KOPT-K1 (cell line): ENCODE measurements around the gene VSIG10.
A peak's percentile ranks its signal among the peaks of the same experiment; 100 is the strongest.
"Not testable (repeated sequence)": the region's sequence is repeated elsewhere in the genome, so short reads cannot be mapped to it uniquely, and the experiment has no call there.

Source experiments
- H3K27ac ChIP-seq: fragments of 200-600 bp; sonication (generic); 2 replicates; pipeline ENCODE4 v1.5.1; 2016; ENCODE audit warnings: antibody characterized with exemption, mild to moderate bottlenecking, low read depth, low read length; ENCODE audit not compliant: poor library complexity, severe bottlenecking
- H3K36me3 ChIP-seq: fragments of 200-600 bp; sonication (generic); 2 replicates; pipeline ENCODE4 v1.5.1; 2017; ENCODE audit warnings: antibody characterized with exemption, mild to moderate bottlenecking, low read length, moderate library complexity; ENCODE audit not compliant: insufficient read depth
- H3K9me3 ChIP-seq: fragments of 200-600 bp; sonication (generic); 2 replicates; pipeline ENCODE4 v1.5.1; 2017; ENCODE audit warnings: antibody characterized with exemption, low read length, mild to moderate bottlenecking; ENCODE audit not compliant: insufficient read depth, poor library complexity, severe bottlenecking

VSIG10 gene, protein sequence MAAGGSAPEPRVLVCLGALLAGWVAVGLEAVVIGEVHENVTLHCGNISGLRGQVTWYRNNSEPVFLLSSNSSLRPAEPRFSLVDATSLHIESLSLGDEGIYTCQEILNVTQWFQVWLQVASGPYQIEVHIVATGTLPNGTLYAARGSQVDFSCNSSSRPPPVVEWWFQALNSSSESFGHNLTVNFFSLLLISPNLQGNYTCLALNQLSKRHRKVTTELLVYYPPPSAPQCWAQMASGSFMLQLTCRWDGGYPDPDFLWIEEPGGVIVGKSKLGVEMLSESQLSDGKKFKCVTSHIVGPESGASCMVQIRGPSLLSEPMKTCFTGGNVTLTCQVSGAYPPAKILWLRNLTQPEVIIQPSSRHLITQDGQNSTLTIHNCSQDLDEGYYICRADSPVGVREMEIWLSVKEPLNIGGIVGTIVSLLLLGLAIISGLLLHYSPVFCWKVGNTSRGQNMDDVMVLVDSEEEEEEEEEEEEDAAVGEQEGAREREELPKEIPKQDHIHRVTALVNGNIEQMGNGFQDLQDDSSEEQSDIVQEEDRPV

DNA sequence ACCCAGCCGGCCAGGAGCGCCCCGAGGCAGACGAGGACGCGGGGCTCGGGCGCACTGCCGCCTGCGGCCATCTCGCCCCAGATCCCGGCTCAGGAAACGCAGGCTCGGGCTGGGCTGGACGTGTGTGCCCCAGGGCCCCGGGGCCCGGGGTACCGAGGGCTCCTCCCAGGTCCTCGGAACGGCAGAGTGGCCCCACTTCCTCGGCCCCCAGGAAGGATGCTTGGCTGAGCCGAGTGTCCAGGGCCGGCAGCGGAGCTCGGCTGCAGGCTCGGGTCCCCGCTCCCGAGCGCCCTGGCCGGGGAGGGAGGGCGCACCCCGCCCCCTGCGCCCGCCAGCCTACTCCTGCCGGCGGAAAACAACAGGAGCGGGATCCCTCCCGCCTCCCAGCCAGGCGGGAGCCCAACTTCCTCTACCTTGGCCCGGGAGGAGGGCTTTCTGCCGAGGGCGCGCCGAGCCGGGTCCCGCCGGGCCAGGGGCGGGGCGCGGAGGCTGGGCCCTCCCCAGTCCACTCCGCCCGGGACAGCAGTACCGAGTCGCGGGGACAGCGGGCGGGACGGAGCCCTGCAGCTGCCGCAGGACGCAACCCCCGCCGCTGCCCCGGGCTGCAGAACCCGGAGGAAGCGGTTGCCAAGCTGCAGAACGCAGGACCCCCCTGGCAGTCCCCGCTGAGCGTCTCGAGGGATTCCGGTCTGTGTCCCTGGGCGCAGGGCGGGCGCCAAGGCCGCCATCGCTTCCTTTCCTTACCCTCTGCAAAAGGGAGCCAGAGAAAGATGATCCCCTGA, at the start of gene VSIG10:
Gene VSIG10, minus strand, starts transcription at position 411 of the 782 bp plus-strand sequence. Its CDS starts 340 bp downstream, at position 71.
- Histone ChIP-seq H3K9me3 (no peaks in the 10 kb centered on the region), H3K27ac (no peak within 1 kb of the TSS), H3K36me3 (no peaks in the 10 kb centered on the region)

DNA sequence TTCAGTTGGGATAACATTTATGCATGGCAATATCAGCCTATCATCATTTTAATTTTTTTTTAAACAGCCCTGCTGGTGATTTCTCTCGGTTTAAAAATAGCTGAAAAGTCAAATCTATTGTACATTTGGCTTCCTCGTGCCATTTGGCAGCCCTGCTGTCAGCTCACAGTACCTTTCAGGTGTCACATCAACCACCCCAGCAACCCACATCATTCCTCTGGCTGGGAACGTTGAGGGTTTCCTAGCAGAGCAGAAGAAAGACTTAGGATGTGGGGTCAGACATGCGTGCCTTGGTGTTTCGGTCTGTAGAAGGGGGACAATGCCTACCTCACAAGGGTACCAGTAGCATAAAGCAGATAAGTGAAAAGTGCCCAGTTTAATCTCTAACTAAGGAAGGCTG, 47.9 kb upstream of the VSIG10 start:
- Histone ChIP-seq H3K27ac (no peak overlapping the region), H3K9me3 (no peaks in the 10 kb centered on the region), H3K36me3 (peaks cover 81% of the 10 kb centered on the region)

- peaks cover 82% of the 10 kb centered on the region for H3K36me3 ChIP-seq
- no peak overlapping the region for H3K27ac ChIP-seq
Measured at GRCh38 chr12:118150625-118151024, 46.8 kb upstream of the VSIG10 start.

GRCh38 chr12:118148287-118148686, 44.5 kb upstream of the VSIG10 start:
- Histone ChIP-seq H3K36me3 (peaks cover 98% of the 10 kb centered on the region), H3K27ac (no peak overlapping the region), H3K9me3 (no peaks in the 10 kb centered on the region)

More at GRCh38 chr12:118150625-118151024, 46.8 kb upstream of the VSIG10 start:
- no peaks in the 10 kb centered on the region for H3K9me3 ChIP-seq

- Histone ChIP-seq H3K36me3 (peaks cover 98% of the 10 kb centered on the region), H3K9me3 (no peaks in the 10 kb centered on the region), H3K27ac (no peak overlapping the region)
Measured at GRCh38 chr12:118145798-118146156, 42.0 kb upstream of the VSIG10 start.

- Histone ChIP-seq H3K27ac (no peak overlapping the region), H3K9me3 (no peaks in the 10 kb centered on the region), H3K36me3 (peaks cover 99% of the 10 kb centered on the region)
Measured at GRCh38 chr12:118145113-118145797, 41.4 kb upstream of the VSIG10 start.

GRCh38 chr12:118144499-118144898, 40.7 kb upstream of the VSIG10 start:
- H3K36me3 ChIP-seq = peaks cover 99% of the 10 kb centered on the region

GRCh38 chr12:118140825-118141224, 37.0 kb upstream of the VSIG10 start:
- no peak overlapping the region for H3K27ac ChIP-seq
- H3K36me3 ChIP-seq = peaks cover 82% of the 10 kb centered on the region
- no peaks in the 10 kb centered on the region for H3K9me3 ChIP-seq

More at GRCh38 chr12:118144499-118144898, 40.7 kb upstream of the VSIG10 start:
- no peaks in the 10 kb centered on the region for H3K9me3 ChIP-seq
- H3K27ac ChIP-seq = no peak overlapping the region

DNA sequence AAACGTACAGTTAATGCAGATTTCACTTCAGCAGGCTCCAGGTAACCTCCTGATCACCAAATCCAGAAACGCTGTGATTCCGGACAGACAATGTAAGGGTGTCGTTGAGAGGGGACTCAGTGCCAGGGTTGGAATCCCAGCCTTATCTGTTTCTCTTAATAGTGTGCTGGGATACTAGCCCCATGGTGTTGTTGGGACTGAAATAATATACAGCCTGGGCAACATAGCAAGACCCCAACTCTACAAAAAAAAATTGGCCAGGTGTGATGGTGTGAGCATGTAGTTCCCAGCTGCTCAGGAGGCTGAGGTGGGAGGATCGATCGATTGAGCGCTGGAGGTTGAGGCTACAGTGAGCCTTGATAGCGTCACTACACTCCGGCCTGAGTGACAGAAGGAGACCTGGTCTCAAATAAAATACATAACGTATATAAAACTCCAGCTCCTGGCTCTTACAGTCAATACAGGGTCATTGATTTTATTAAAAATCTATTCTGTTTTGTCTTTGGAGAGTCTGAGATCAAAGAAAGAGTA, 33.4 kb upstream of the VSIG10 start:
- no peaks in the 10 kb centered on the region for H3K9me3 ChIP-seq
- peaks cover 46% of the 10 kb centered on the region for H3K36me3 ChIP-seq
- peak overlapping the region; percentile 69 for H3K27ac ChIP-seq

DNA sequence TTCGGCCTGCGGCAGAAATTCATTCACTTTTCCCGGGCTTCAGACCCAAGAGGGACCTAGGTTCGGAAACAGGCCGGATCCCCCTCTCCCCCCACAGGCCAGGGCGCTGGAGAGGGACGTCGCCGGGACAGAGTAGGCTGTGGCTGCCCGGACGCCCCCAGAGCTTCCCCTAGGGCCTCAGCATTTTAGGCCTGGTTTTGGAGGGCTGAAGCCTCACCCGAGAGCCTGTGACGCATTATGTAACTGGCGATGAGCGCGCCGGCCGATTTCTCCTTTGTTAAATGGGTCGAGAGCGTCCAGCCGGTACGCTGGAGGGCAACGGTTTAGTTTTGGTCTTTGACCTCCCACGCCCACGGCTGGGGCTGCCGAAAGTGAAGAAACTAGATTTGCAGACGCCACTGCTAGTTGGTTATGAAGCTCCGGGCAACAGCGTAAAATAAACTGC, 32.8 kb upstream of the VSIG10 start:
- peaks cover 40% of the 10 kb centered on the region for H3K36me3 ChIP-seq
- H3K27ac ChIP-seq = peak overlapping the region; percentile 69
- H3K9me3 ChIP-seq = no peaks in the 10 kb centered on the region

DNA sequence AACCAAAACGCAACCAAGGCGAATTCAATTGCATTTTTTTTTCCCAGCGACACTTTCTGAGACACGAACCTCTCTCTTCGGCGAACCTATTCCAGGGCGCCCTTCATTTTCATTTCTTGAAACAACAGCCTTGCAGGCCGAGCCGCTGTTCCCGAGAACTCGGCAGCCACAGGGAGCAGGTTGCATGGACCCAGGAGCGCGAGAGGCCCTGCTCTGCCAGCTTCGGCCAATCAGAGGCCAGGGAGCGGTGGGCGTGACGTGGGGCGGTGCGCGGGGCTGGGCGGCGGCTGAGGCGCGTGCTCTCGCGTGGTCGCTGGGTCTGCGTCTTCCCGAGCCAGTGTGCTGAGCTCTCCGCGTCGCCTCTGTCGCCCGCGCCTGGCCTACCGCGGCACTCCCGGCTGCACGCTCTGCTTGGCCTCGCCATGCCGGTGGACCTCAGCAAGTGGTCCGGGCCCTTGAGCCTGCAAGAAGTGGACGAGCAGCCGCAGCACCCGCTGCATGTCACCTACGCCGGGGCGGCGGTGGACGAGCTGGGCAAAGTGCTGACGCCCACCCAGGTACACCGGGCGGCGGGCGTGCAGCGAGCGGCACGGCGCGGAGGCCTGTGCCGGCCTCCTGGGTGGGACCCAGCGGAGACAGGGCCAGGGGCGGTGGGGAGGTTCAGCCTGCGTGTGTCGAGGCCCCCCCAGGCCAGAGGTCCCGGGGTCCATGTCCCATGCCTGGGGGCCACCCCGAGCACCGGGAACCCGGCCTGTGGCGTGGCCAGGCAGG, 32.2 kb upstream of the VSIG10 start, which contains the start of gene PEBP1:
Gene PEBP1, plus strand, starts transcription at position 337 of the 771 bp plus-strand sequence. Its CDS starts 86 bp downstream, at position 423.
- peak within 1 kb of the TSS; percentile 69 for H3K27ac ChIP-seq
- H3K9me3 ChIP-seq = no peaks in the 10 kb centered on the region
- H3K36me3 ChIP-seq = peaks cover 34% of the 10 kb centered on the region

DNA sequence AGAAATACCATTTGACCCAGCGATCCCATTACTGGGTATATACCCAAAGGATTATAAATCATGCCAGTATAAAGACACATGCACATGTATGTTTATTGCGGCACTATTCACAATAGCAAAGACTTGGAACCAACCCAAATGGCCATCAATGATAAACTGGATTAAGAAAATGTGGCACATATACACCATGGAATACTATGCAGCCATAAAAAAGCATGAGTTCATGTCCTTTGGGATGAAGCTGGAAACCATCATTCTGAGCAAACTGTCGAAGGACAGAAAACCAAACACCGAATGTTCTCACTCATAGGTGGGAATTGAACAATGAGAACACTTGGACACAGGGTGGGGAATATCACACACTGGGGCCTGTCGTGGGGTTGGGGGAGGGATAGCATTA, 25.6 kb upstream of the VSIG10 start:
- not testable (repeated sequence) for H3K27ac ChIP-seq, H3K36me3 ChIP-seq, H3K9me3 ChIP-seq

- no peaks in the 10 kb centered on the region for H3K9me3 ChIP-seq
- no peak overlapping the region for H3K27ac ChIP-seq
- no peaks in the 10 kb centered on the region for H3K36me3 ChIP-seq
Measured at GRCh38 chr12:118127867-118128266, 24.1 kb upstream of the VSIG10 start.
